K562 (cell line): Measurements from ENCODE around the gene FANCI. TPM values are rescaled to one million over a fixed set of nuclear protein-coding genes. Genes with fewer than 3 reads are reported as not detected.

Experiments used
- ATAC-seq: fragments of 200-7000 bp; cut with Tn5 transposase; 3 replicates; pipeline ENCODE4 v1.9.1; 2020; ENCODE audit warnings: moderate library complexity
- BruUV-seq: library from RNA; stranded (reverse); fragments of 400-500 nt; replicated peaks from 2 replicates; lab custom pipeline; 2021; lab: Mats Ljungman, UMichigan
- CTCF ChIA-PET: fragments of 300-600 bp; formaldehyde crosslinking; extraction: SDS; loops from one replicate; lab custom pipeline; 2021; ENCODE audit warnings: low intra/inter-chr PET ratio; lab: Yijun Ruan, JAX
- POLR2A ChIA-PET: fragments of 300-600, 350-650 bp; sonication (Branson Sonifier 250); formaldehyde crosslinking; extraction: SDS; loops from one replicate; lab custom pipeline; 2021; ENCODE audit warnings: antibody characterized with exemption, inconsistent platforms; lab: Yijun Ruan, JAX
- DNase-seq, 4 experiments: peaks; one replicate each; pipeline versions ENCODE4 v3.0.0 to v3.0.0-alpha.2; 2011 to 2018; ENCODE audit warnings: low spot score in 3 of 4, mixed read lengths in 3 of 4; ENCODE audit errors: extremely low read depth in 1 of 4
- FAIRE-seq: peaks from 2 replicates; lab custom pipeline; 2011; peaks lifted over from hg19 to GRCh38; lab: Jason Lieb, UNC
- H2AFZ ChIP-seq: 2 replicates; pipeline ENCODE4 v1.6.0; 2011; ENCODE audit warnings: low read depth, low read length, control low read depth, inconsistent platforms
- H3K27ac ChIP-seq: fragments of 200-600 bp; 3 replicates; pipeline ENCODE4 v1.8.0; 2011; ENCODE audit warnings: low read depth, mild to moderate bottlenecking, control low read depth, inconsistent platforms, low read length, moderate library complexity, mixed read lengths; ENCODE audit errors: extremely low read depth
- H3K27me3 ChIP-seq, 2 experiments: fragments of 300-600 bp in 1 of 2; 2 replicates in 1 of 2; 3 replicates in 1 of 2; pipeline versions ENCODE4 v1.6.0 to v1.8.0; 2011; ENCODE audit warnings: inconsistent platforms in 2 of 2, low read length in 2 of 2, mild to moderate bottlenecking in 1 of 2, mixed read lengths in 1 of 2, moderate library complexity in 1 of 2; ENCODE audit not compliant: control insufficient read depth in 2 of 2, insufficient read depth in 2 of 2
- H3K36me3 ChIP-seq: fragments of 300-600 bp; 3 replicates; pipeline ENCODE4 v1.8.0; 2011; ENCODE audit warnings: mild to moderate bottlenecking, low read length, inconsistent platforms; ENCODE audit not compliant: control insufficient read depth, insufficient read depth
- H3K4me1 ChIP-seq, 2 experiments: fragments of 200-600 bp in 1 of 2; replicated peaks in 1 of 2; 2 replicates in 1 of 2; 3 replicates in 1 of 2; pipeline versions ENCODE4 v1.5.1 to v1.8.0; 2011; ENCODE audit warnings: inconsistent platforms in 2 of 2, low read length in 2 of 2, mild to moderate bottlenecking in 1 of 2, mixed read lengths in 1 of 2, moderate library complexity in 1 of 2; ENCODE audit not compliant: control insufficient read depth in 2 of 2, insufficient read depth in 2 of 2
- H3K4me2 ChIP-seq: 2 replicates; pipeline ENCODE4 v1.6.1; 2011; ENCODE audit warnings: low read length, control low read depth, inconsistent platforms, mixed read lengths; ENCODE audit not compliant: insufficient read depth
- H3K4me3 ChIP-seq: fragments of 200-600 bp; sonication (generic), shearing (Covaris generic); 2 replicates; pipeline ENCODE4 v1.5.1; 2016; ENCODE audit warnings: control low read depth, inconsistent platforms
- H3K79me2 ChIP-seq: fragments of 200-600 bp; 3 replicates; pipeline ENCODE4 v1.8.0; 2011; ENCODE audit warnings: low read length, inconsistent platforms; ENCODE audit not compliant: control insufficient read depth, insufficient read depth
- H3K9ac ChIP-seq, 2 experiments: 2 replicates each; pipeline versions ENCODE4 v1.6.0 to v1.6.1; 2011; ENCODE audit warnings: low read depth in 2 of 2, low read length in 2 of 2, control low read depth in 1 of 2, inconsistent platforms in 1 of 2, mild to moderate bottlenecking in 1 of 2, mixed read lengths in 1 of 2; ENCODE audit not compliant: insufficient read depth in 1 of 2
- H3K9me1 ChIP-seq: one replicate; pipeline ENCODE4 v1.6.0; 2011; ENCODE audit warnings: inconsistent platforms, mild to moderate bottlenecking, low read length, moderate library complexity; ENCODE audit not compliant: control insufficient read depth, insufficient read depth
- H3K9me3 ChIP-seq: replicated peaks from 2 replicates; pipeline ENCODE4 v1.5.1; 2011; ENCODE audit warnings: low read depth, low read length, inconsistent platforms; ENCODE audit not compliant: control insufficient read depth, insufficient read depth
- H4K20me1 ChIP-seq: replicated peaks from 2 replicates; pipeline ENCODE4 v1.6.1; 2011; ENCODE audit warnings: low read length, inconsistent platforms, mixed read lengths; ENCODE audit not compliant: control insufficient read depth, insufficient read depth
- ATF1 ChIP-seq, 2 experiments: fragments of 450-650 bp in 1 of 2; IDR thresholded peaks; 2 replicates each; pipeline ENCODE4 v1.6.1; 2016; ENCODE audit warnings: missing compliant biosample characterization in 1 of 2, missing genetic modification characterization in 1 of 2
- FOXP1 ChIP-seq: sonication (generic); formaldehyde crosslinking; IDR thresholded peaks from 2 replicates; pipeline ENCODE4 v1.8.0; 2022; ENCODE audit warnings: mild to moderate bottlenecking, missing genetic modification reagents
- HDAC1 ChIP-seq, 2 experiments: fragments of 450-650 bp; IDR thresholded peaks; 2 replicates each; pipeline ENCODE4 v1.6.1; 2016 to 2017; ENCODE audit warnings: inconsistent platforms in 1 of 2, mild to moderate bottlenecking in 1 of 2, moderate library complexity in 1 of 2
- PHTF2 ChIP-seq: fragments of 250-450 bp; sonication (Bioruptor Pico); IDR thresholded peaks from 2 replicates; pipeline ENCODE4 v1.5.0; 2021; ENCODE audit warnings: mild to moderate bottlenecking
- ZNF445 ChIP-seq: fragments of 250-450 bp; sonication (Bioruptor Pico); IDR thresholded peaks from 2 replicates; pipeline ENCODE4 v1.4.0; 2020; ENCODE audit warnings: low read depth, mild to moderate bottlenecking, moderate library complexity
- WGBS: fragments of 100-300 bp; shearing (Covaris generic); methylation state at CpG from one replicate; pipeline ENCODE4 v1.1.6; 2016; ENCODE audit warnings: low coverage, mixed read lengths; ENCODE audit not compliant: insufficient coverage; ENCODE audit errors: missing lambda C conversion rate; 5-methylcytosine and 5-hydroxymethylcytosine counted together
- in situ Hi-C: fragments of 300-500 bp; cut with MboI; formaldehyde crosslinking; loops from 4 replicates; pipeline ENCODE4 v1.15.0; 2018; ENCODE audit warnings: inconsistent platforms, mixed read lengths
- intact Hi-C: fragments of 100-400 bp; cut with micrococcal nuclease; formaldehyde crosslinking; loops from 2 replicates; pipeline ENCODE4 v1.14.2; 2022
- polyA plus RNA-seq, 8 experiments: library from polyadenylated mRNA; depleted of rRNA in 4 of 8; stranded (reverse) in 5 of 8; unstranded in 3 of 8; fragments of >200 nt; fragmentation: Nextera tagmentation in 2 of 8; fragmentation: Illumina TruSeq in 1 of 8; extraction: Ambion mirVana in 2 of 8; extraction: Trizol in 1 of 8; gene quantifications; 2 replicates each; pipeline versions ENCODE4 v1.2.1 to v1.2.3, GENCODE V29; 2011 to 2014; ENCODE audit warnings: inconsistent platforms in 1 of 8, missing spikeins in 1 of 8
- total RNA-seq, 7 experiments: library from RNA; depleted of rRNA in 6 of 7; stranded (reverse); fragments of >200 nt in 6 of 7; fragmentation: Illumina TruSeq in 2 of 7; extraction: Trizol in 2 of 7; gene quantifications; 2 replicates each; pipeline versions ENCODE4 v1.2.1 to v1.2.3, GENCODE V29; 2011 to 2021; ENCODE audit warnings: low replicate concordance in 1 of 7
- TF ChIP-seq, protein P1 (sequence below): IDR thresholded peaks from 2 replicates; pipeline ENCODE4 v1.6.1; 2011; ENCODE audit warnings: borderline replicate concordance, low read depth, mild to moderate bottlenecking, moderate library complexity, low read length; ENCODE audit not compliant: insufficient read depth, poor library complexity, severe bottlenecking
- TF ChIP-seq, protein P2 (sequence below), 2 experiments: fragments of 450-650 bp in 1 of 2; sonication (generic) in 1 of 2; formaldehyde crosslinking in 1 of 2; IDR thresholded peaks in 1 of 2; conservative IDR thresholded peaks in 1 of 2; 2 replicates each; pipeline versions ENCODE4 v1.6.1 to v1.8.1; 2016 to 2023; ENCODE audit warnings: mild to moderate bottlenecking in 2 of 2, moderate library complexity in 2 of 2, inconsistent platforms in 1 of 2, missing genetic modification reagents in 1 of 2

Gene FANCI
- total and polyA plus RNA-seq, 9 of the 15 experiments (the other 6 are each of a cell fraction or from before 2014, with no cell fraction given) = 72.1 to 165 (median 131) TPM

DNA sequence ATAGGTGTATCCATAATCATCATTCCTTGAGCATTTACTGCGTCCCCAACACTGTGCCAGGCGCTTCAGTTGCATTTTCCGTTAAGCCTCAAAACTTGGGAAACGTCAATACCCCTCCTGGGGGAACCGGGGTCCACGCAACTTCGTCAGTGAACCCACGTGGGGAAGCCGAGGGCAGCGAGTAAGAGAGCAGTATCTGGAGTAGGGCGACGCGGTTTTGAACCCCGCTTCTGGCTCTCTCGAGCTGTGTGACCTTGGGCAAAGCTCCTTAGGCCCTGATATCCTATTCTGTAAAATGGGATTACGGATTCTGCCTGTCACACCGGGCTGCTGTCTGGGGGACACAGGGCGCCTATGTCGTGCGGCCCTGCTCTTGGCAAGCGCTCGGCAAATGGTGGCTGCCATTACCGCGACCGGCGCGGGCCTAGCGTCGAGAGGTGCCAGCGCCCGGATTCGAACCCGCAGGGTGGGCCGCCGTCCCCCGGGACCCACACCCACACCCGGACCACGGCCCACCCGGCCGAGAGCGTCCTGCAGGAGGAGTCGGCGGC lies 90.3 kb downstream of the FANCI start:
- CTCF ChIA-PET = interaction anchor here (0.7 kb wide), 1 partner anchor 399 kb away, joined by 4 read pairs; no protein-coding TSS in a partner anchor
- Histone ChIP-seq H3K9me3 (no peaks in the 10 kb centered on the region), H3K9me1 (no peaks in the 10 kb centered on the region), H3K4me3 (peak overlapping the region; percentile 88), H3K36me3 (peaks cover 46% of the 10 kb centered on the region), H4K20me1 (peaks cover 6% of the 10 kb centered on the region), H2AFZ (peak overlapping the region; percentile 91), H3K4me1 (peaks cover 13 to 30% of the 10 kb centered on the region in 2 experiments; a peak in 4 of 5 replicates), H3K27me3 (peaks cover 0 to 3% of the 10 kb centered on the region in 2 experiments; a peak in 1 of 5 replicates), H3K79me2 (peaks cover 42% of the 10 kb centered on the region), H3K27ac (peak overlapping the region; percentile 85), H3K9ac (peak overlapping the region; percentile 91 to 94), H3K4me2 (peak overlapping the region; percentile 92)
- DNase-seq (no peak), FAIRE-seq (no peak), ATAC-seq (no peak; the same call in 2 of the 3 replicates)
- intact Hi-C loops (loop anchor here (2.0 kb wide), 1 partner anchor 21 kb away; no protein-coding TSS in a partner anchor), in situ Hi-C loops (no loop called here)
- POLR2A ChIA-PET = interaction anchor here (0.6 to 4.1 kb wide), 7 partner anchors 8 to 302 kb away, joined by 3 to 25 read pairs (median 4); no protein-coding TSS in a partner anchor
- WGBS = 2% methylated on average over 37 of the region's 43 CpGs
- BruUV-seq = no TSS peak
- TF ChIP-seq ATF1 (CRISPR knock-in tag; IDR thresholded peaks at IDR 0.05) = 0 out of 2 replicates have a peak, but pooled peaks have one; percentile 11
- no peak for TF ChIP-seq ATF1 (tag; IDR thresholded peaks at IDR 0.05)
- no peak for TF ChIP-seq PHTF2 (CRISPR knock-in tag)
- TF ChIP-seq ZNF445 = no peak
- TF ChIP-seq, protein P1, sequence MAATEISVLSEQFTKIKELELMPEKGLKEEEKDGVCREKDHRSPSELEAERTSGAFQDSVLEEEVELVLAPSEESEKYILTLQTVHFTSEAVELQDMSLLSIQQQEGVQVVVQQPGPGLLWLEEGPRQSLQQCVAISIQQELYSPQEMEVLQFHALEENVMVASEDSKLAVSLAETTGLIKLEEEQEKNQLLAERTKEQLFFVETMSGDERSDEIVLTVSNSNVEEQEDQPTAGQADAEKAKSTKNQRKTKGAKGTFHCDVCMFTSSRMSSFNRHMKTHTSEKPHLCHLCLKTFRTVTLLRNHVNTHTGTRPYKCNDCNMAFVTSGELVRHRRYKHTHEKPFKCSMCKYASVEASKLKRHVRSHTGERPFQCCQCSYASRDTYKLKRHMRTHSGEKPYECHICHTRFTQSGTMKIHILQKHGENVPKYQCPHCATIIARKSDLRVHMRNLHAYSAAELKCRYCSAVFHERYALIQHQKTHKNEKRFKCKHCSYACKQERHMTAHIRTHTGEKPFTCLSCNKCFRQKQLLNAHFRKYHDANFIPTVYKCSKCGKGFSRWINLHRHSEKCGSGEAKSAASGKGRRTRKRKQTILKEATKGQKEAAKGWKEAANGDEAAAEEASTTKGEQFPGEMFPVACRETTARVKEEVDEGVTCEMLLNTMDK = no peak
- TF ChIP-seq HDAC1 (IDR thresholded peaks at IDR 0.05) = peak in 1 of 2 experiments; percentile 10; a peak in 1 of 4 replicates
- peak; percentile 80; the same call in 1 of the 2 replicates for TF ChIP-seq FOXP1 (CRISPR knock-in tag)
- TF ChIP-seq, protein P2, sequence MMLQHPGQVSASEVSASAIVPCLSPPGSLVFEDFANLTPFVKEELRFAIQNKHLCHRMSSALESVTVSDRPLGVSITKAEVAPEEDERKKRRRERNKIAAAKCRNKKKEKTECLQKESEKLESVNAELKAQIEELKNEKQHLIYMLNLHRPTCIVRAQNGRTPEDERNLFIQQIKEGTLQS (IDR thresholded peaks at IDR 0.05) = no peak
- TF ChIP-seq, protein P2 (CRISPR knock-in tag; conservative IDR thresholded peaks at IDR 0.05) = peak; percentile 63; the same call in 1 of the 2 replicates
